ENCODE data around the gene KAT6B.

KAT6B gene

GRCh38 chr10:75033399-75034130, 207.2 kb downstream of the KAT6B start:
- H3K4me3 ChIP-seq (ENCODE audit: low read depth, low read length): no peak overlapping the region
- TF ChIP-seq, protein P1, sequence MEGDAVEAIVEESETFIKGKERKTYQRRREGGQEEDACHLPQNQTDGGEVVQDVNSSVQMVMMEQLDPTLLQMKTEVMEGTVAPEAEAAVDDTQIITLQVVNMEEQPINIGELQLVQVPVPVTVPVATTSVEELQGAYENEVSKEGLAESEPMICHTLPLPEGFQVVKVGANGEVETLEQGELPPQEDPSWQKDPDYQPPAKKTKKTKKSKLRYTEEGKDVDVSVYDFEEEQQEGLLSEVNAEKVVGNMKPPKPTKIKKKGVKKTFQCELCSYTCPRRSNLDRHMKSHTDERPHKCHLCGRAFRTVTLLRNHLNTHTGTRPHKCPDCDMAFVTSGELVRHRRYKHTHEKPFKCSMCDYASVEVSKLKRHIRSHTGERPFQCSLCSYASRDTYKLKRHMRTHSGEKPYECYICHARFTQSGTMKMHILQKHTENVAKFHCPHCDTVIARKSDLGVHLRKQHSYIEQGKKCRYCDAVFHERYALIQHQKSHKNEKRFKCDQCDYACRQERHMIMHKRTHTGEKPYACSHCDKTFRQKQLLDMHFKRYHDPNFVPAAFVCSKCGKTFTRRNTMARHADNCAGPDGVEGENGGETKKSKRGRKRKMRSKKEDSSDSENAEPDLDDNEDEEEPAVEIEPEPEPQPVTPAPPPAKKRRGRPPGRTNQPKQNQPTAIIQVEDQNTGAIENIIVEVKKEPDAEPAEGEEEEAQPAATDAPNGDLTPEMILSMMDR (IDR thresholded peaks at IDR 0.05; ENCODE audit: low read depth, low read length, missing control alignments): no peak
- DNase-seq (ENCODE audit: low read depth): no peak

DNA sequence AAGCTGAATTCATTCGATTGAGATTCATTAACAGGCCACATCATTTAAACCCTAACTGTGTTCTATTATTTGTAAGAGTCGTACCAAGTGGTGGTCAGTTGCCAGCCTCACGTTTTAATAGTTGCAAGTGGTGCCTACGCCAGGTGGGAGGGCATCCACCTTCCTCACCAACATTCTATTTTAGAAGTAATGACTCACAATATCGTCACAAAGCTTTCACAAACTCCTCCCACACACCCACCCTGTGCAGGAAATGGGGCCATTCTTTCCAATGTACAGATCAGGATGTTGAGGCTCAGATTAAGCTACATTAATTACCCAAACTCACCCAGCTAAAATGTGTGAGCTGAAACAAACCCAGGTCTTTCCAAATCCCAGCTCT, 207.7 kb downstream of the KAT6B start:
- TF ChIP-seq, protein P1 (IDR thresholded peaks at IDR 0.05; ENCODE audit: low read depth, low read length, missing control alignments): no peak

DNA sequence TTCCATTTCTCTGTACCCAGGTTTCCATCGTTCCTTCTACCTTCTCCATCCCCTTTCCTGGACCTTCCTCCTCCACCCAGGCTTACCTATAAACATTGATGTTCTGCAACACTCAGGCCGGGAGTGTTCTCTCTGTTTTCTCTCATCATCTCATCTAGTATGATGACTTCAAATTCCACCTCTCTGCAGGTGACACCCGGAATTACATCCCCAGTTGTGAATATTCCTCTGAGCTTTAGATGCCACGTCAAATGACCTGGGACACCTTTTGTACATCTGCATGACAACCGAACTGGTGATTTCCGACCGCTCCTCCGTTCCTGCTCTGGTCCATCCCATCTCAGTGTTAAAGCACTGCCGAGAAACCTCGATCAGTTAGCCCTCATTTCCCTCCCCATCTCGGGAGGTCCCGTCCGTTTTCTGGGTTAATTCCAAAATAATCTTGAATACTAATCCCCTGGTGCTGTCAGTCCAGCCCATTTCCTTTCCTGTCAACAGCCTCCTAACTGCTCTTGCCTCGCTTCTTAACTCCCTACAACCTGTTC, 208.4 kb downstream of the KAT6B start:
- no peak for DNase-seq (ENCODE audit: low read depth)
- TF ChIP-seq, protein P1 (IDR thresholded peaks at IDR 0.05; ENCODE audit: low read depth, low read length, missing control alignments): no peak
- no peak overlapping the region for H3K4me3 ChIP-seq (ENCODE audit: low read depth, low read length)

More for the DNA sequence above, 207.7 kb downstream of the KAT6B start:
- H3K4me3 ChIP-seq (ENCODE audit: low read depth, low read length): no peak overlapping the region
- DNase-seq (ENCODE audit: low read depth): no peak

DNA sequence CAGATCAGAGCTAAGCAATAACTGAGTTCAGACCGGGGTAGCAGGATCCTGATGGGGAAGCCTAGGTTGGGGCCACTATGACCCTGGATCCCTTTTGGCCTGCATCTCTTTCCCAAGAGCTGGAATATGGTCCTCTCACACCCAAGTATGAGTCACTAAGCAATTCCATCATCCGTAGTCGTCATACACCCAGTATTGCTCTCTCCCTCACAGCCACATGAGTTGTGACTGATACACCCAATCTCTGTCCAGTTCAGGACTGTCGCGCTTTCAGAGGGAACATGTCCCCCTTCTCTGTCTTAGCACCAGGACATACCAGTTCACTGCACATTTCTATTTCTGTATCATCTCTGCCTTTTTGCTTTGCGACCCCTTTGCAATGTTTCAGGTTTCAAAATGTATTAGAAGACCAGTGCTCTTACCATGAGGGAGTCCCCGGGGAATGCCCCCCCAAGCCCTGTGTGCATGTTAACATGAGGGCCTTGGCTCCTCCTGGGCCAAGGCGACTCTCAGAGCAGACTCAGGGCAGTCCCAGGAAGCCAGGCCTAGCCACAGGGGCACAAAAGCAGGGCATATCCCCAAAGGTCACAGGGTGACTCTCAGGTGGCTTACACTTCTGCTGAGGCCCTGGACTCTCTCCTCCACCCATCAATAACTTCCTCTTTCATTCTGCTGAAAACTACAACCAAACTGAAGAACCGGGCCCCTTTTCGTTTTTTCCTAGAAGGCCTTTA, 209.7 kb downstream of the KAT6B start:
- TF ChIP-seq, protein P1 (IDR thresholded peaks at IDR 0.05; ENCODE audit: low read depth, low read length, missing control alignments): no peak
- DNase-seq (ENCODE audit: low read depth): peak; percentile 34
- H3K4me3 ChIP-seq (ENCODE audit: low read depth, low read length): no peak overlapping the region

- TF ChIP-seq, protein P1 (IDR thresholded peaks at IDR 0.05; ENCODE audit: low read depth, low read length, missing control alignments): no peak
- DNase-seq (ENCODE audit: low read depth): no peak
- H3K4me3 ChIP-seq (ENCODE audit: low read depth, low read length): no peak overlapping the region
Observed at GRCh38 chr10:75037171-75038153, 211.1 kb downstream of the KAT6B start.

DNA sequence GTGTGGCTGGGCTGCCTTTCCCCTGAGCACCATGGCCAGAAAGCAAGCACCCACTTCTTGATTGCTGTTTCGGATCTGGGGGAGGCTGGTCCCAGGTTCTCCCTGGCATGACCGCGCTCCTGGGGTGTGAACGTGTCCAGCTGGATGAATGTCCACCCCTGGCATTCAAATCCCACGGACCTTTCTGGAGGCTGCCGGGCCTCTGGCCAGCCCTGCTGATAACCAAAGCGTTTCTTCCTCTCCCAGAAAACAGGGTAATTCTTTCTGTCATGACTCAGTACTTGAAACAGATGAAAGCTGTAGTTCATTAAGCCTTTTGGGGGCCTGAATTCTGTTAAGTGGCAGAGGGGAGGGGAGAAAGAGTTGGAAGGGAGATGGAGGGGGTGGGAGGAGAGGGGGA, 211.9 kb downstream of the KAT6B start:
- H3K4me3 ChIP-seq (ENCODE audit: low read depth, low read length): no peak overlapping the region
- DNase-seq (ENCODE audit: low read depth): no peak
- TF ChIP-seq, protein P1 (IDR thresholded peaks at IDR 0.05; ENCODE audit: low read depth, low read length, missing control alignments): no peak

Data from GM12864 (cell line).